Astrocyte (in vitro differentiated cells and primary cell): ENCODE data around the gene DGKQ. TPM values are rescaled to one million over a fixed set of nuclear protein-coding genes. Genes with fewer than 3 reads are reported as not detected.

Source experiments
- DNase-seq: peaks from one replicate; pipeline ENCODE4 v3.0.0-alpha.2; 2010; ENCODE audit warnings: low read depth
- FAIRE-seq: peaks from 2 replicates; lab custom pipeline; 2011; peaks lifted over from hg19 to GRCh38; lab: Jason Lieb, UNC
- H2AFZ ChIP-seq: 2 replicates; pipeline ENCODE4 v1.6.0; 2012; ENCODE audit warnings: low read depth, low read length, inconsistent platforms
- H3K27ac ChIP-seq: 2 replicates; pipeline ENCODE4 v1.5.1; 2011; ENCODE audit warnings: low read depth, low read length, inconsistent platforms
- H3K27me3 ChIP-seq: 2 replicates; pipeline ENCODE4 v1.6.0; 2011; ENCODE audit warnings: low read length, inconsistent platforms; ENCODE audit not compliant: insufficient read depth
- H3K36me3 ChIP-seq: 2 replicates; pipeline ENCODE4 v1.5.1; 2011; ENCODE audit warnings: low read length, inconsistent platforms; ENCODE audit not compliant: insufficient read depth
- H3K4me1 ChIP-seq: 2 replicates; pipeline ENCODE4 v1.5.1; 2011; ENCODE audit warnings: low read length, inconsistent platforms; ENCODE audit not compliant: insufficient read depth
- H3K4me2 ChIP-seq: 2 replicates; pipeline ENCODE4 v1.6.0; 2012; ENCODE audit warnings: low read length, inconsistent platforms
- H3K4me3 ChIP-seq: 2 replicates; pipeline ENCODE4 v1.5.1; 2011; ENCODE audit warnings: low read depth, mild to moderate bottlenecking, low read length, inconsistent platforms; ENCODE audit not compliant: insufficient read depth
- H3K79me2 ChIP-seq: 2 replicates; pipeline ENCODE4 v1.6.0; 2012; ENCODE audit warnings: mild to moderate bottlenecking, low read length, inconsistent platforms; ENCODE audit not compliant: insufficient read depth
- H3K9ac ChIP-seq: 2 replicates; pipeline ENCODE4 v1.6.0; 2012; ENCODE audit warnings: mild to moderate bottlenecking, low read length, inconsistent platforms
- H3K9me3 ChIP-seq: 2 replicates; pipeline ENCODE4 v1.5.1; 2012; ENCODE audit warnings: low read depth, mild to moderate bottlenecking, low read length, inconsistent platforms; ENCODE audit not compliant: insufficient read depth
- H4K20me1 ChIP-seq: 2 replicates; pipeline ENCODE4 v1.6.0; 2012; ENCODE audit warnings: low read length, inconsistent platforms; ENCODE audit not compliant: insufficient read depth
- H3K27ac Mint-ChIP-seq: one replicate; pipeline ENCODE4 v1.8.0; 2021; ENCODE audit warnings: mild to moderate bottlenecking, mixed read lengths; ENCODE audit not compliant: unreplicated experiment
- H3K27me3 Mint-ChIP-seq: one replicate; pipeline ENCODE4 v1.8.0; 2021; ENCODE audit warnings: low read depth, mixed read lengths; ENCODE audit not compliant: unreplicated experiment
- H3K36me3 Mint-ChIP-seq: one replicate; pipeline ENCODE4 v1.8.0; 2021; ENCODE audit warnings: low read depth, mixed read lengths; ENCODE audit not compliant: unreplicated experiment
- H3K4me1 Mint-ChIP-seq: one replicate; pipeline ENCODE4 v1.8.0; 2021; ENCODE audit warnings: low read depth, mixed read lengths; ENCODE audit not compliant: unreplicated experiment
- H3K4me3 Mint-ChIP-seq: one replicate; pipeline ENCODE4 v1.8.0; 2021; ENCODE audit warnings: mild to moderate bottlenecking, moderate library complexity, mixed read lengths; ENCODE audit not compliant: unreplicated experiment
- H3K9me3 Mint-ChIP-seq: one replicate; pipeline ENCODE4 v1.8.0; 2021; ENCODE audit warnings: mild to moderate bottlenecking, mixed read lengths; ENCODE audit not compliant: unreplicated experiment
- CTCF ChIP-seq: IDR thresholded peaks from 2 replicates; pipeline ENCODE4 v1.5.1; 2011; ENCODE audit warnings: low read depth, mild to moderate bottlenecking, inconsistent platforms, low read length, moderate library complexity; ENCODE audit not compliant: insufficient read depth
- EZH2 ChIP-seq: IDR thresholded peaks from 2 replicates; pipeline ENCODE4 v1.6.1; 2012; ENCODE audit warnings: mild to moderate bottlenecking, low read length, inconsistent platforms; ENCODE audit not compliant: insufficient read depth
- total RNA-seq: library from RNA; stranded (reverse); gene quantifications from 2 replicates; pipeline ENCODE4 v1.2.1, GENCODE V29; 2021

Gene DGKQ
- total RNA-seq, 1 donor from 2014 or later, result 19.0 TPM

- FAIRE-seq, result no peak
- Histone ChIP-seq H3K27ac (no peak overlapping the region), H3K36me3 (no peaks in the 10 kb centered on the region), H3K27me3 (no peaks in the 10 kb centered on the region), H4K20me1 (no peaks in the 10 kb centered on the region), H2AFZ (no peak overlapping the region), H3K4me3 (no peak overlapping the region), H3K9ac (no peak overlapping the region), H3K4me2 (no peak overlapping the region), H3K79me2 (no peaks in the 10 kb centered on the region), H3K9me3 (no peaks in the 10 kb centered on the region), H3K4me1 (no peaks in the 10 kb centered on the region)
- Mint-ChIP-seq H3K36me3 (peaks cover 9% of the 10 kb centered on the region), H3K27me3 (peaks cover 1% of the 10 kb centered on the region), H3K27ac (no peak overlapping the region), H3K4me1 (no peaks in the 10 kb centered on the region), H3K4me3 (no peak overlapping the region), H3K9me3 (no peaks in the 10 kb centered on the region)
- no peak for DNase-seq
- no peak for TF ChIP-seq CTCF
Observed at GRCh38 chr4:955931-956381, 17.4 kb downstream of the DGKQ start.

- Histone ChIP-seq H3K9ac (no peak overlapping the region), H3K36me3 (no peaks in the 10 kb centered on the region), H3K27ac (no peak overlapping the region), H2AFZ (no peak overlapping the region), H3K27me3 (no peaks in the 10 kb centered on the region), H3K9me3 (no peaks in the 10 kb centered on the region), H3K4me3 (no peak overlapping the region), H3K79me2 (no peaks in the 10 kb centered on the region), H3K4me2 (no peak overlapping the region), H4K20me1 (no peaks in the 10 kb centered on the region), H3K4me1 (no peaks in the 10 kb centered on the region)
- H3K27ac Mint-ChIP-seq, result no peak overlapping the region
- TF ChIP-seq EZH2 (no peak), CTCF (no peak)
- DNase-seq (no peak), FAIRE-seq (no peak)
- H3K9me3 Mint-ChIP-seq, result no peaks in the 10 kb centered on the region
- H3K27me3 Mint-ChIP-seq, result peaks cover 1% of the 10 kb centered on the region
- H3K4me1 Mint-ChIP-seq, result no peaks in the 10 kb centered on the region
- peaks cover 9% of the 10 kb centered on the region for H3K36me3 Mint-ChIP-seq
- no peak overlapping the region for H3K4me3 Mint-ChIP-seq
Observed at GRCh38 chr4:955161-955921, 18.0 kb downstream of the DGKQ start.
